Astrocyte (in vitro differentiated cells and primary cell): Measurements from ENCODE around the gene SORL1. TPM values are rescaled to one million over a fixed set of nuclear protein-coding genes. Genes with fewer than 3 reads are reported as not detected.
A peak's percentile ranks its signal among the peaks of the same experiment; 100 is the strongest.

Source experiments
- DNase-seq: peaks from one replicate; pipeline ENCODE4 v3.0.0-alpha.2; 2010; ENCODE audit warnings: low read depth
- FAIRE-seq: peaks from 2 replicates; lab custom pipeline; 2011; peaks lifted over from hg19 to GRCh38; lab: Jason Lieb, UNC
- H2AFZ ChIP-seq: 2 replicates; pipeline ENCODE4 v1.6.0; 2012; ENCODE audit warnings: low read depth, low read length, inconsistent platforms
- H3K27ac ChIP-seq: 2 replicates; pipeline ENCODE4 v1.5.1; 2011; ENCODE audit warnings: low read depth, low read length, inconsistent platforms
- H3K27me3 ChIP-seq: 2 replicates; pipeline ENCODE4 v1.6.0; 2011; ENCODE audit warnings: low read length, inconsistent platforms; ENCODE audit not compliant: insufficient read depth
- H3K36me3 ChIP-seq: 2 replicates; pipeline ENCODE4 v1.5.1; 2011; ENCODE audit warnings: low read length, inconsistent platforms; ENCODE audit not compliant: insufficient read depth
- H3K4me1 ChIP-seq: 2 replicates; pipeline ENCODE4 v1.5.1; 2011; ENCODE audit warnings: low read length, inconsistent platforms; ENCODE audit not compliant: insufficient read depth
- H3K4me2 ChIP-seq: 2 replicates; pipeline ENCODE4 v1.6.0; 2012; ENCODE audit warnings: low read length, inconsistent platforms
- H3K4me3 ChIP-seq: 2 replicates; pipeline ENCODE4 v1.5.1; 2011; ENCODE audit warnings: low read depth, mild to moderate bottlenecking, low read length, inconsistent platforms; ENCODE audit not compliant: insufficient read depth
- H3K79me2 ChIP-seq: 2 replicates; pipeline ENCODE4 v1.6.0; 2012; ENCODE audit warnings: mild to moderate bottlenecking, low read length, inconsistent platforms; ENCODE audit not compliant: insufficient read depth
- H3K9ac ChIP-seq: 2 replicates; pipeline ENCODE4 v1.6.0; 2012; ENCODE audit warnings: mild to moderate bottlenecking, low read length, inconsistent platforms
- H3K9me3 ChIP-seq: 2 replicates; pipeline ENCODE4 v1.5.1; 2012; ENCODE audit warnings: low read depth, mild to moderate bottlenecking, low read length, inconsistent platforms; ENCODE audit not compliant: insufficient read depth
- H4K20me1 ChIP-seq: 2 replicates; pipeline ENCODE4 v1.6.0; 2012; ENCODE audit warnings: low read length, inconsistent platforms; ENCODE audit not compliant: insufficient read depth
- H3K27ac Mint-ChIP-seq: one replicate; pipeline ENCODE4 v1.8.0; 2021; ENCODE audit warnings: mild to moderate bottlenecking, mixed read lengths; ENCODE audit not compliant: unreplicated experiment
- H3K27me3 Mint-ChIP-seq: one replicate; pipeline ENCODE4 v1.8.0; 2021; ENCODE audit warnings: low read depth, mixed read lengths; ENCODE audit not compliant: unreplicated experiment
- H3K36me3 Mint-ChIP-seq: one replicate; pipeline ENCODE4 v1.8.0; 2021; ENCODE audit warnings: low read depth, mixed read lengths; ENCODE audit not compliant: unreplicated experiment
- H3K4me1 Mint-ChIP-seq: one replicate; pipeline ENCODE4 v1.8.0; 2021; ENCODE audit warnings: low read depth, mixed read lengths; ENCODE audit not compliant: unreplicated experiment
- H3K4me3 Mint-ChIP-seq: one replicate; pipeline ENCODE4 v1.8.0; 2021; ENCODE audit warnings: mild to moderate bottlenecking, moderate library complexity, mixed read lengths; ENCODE audit not compliant: unreplicated experiment
- H3K9me3 Mint-ChIP-seq: one replicate; pipeline ENCODE4 v1.8.0; 2021; ENCODE audit warnings: mild to moderate bottlenecking, mixed read lengths; ENCODE audit not compliant: unreplicated experiment
- EZH2 ChIP-seq: IDR thresholded peaks from 2 replicates; pipeline ENCODE4 v1.6.1; 2012; ENCODE audit warnings: mild to moderate bottlenecking, low read length, inconsistent platforms; ENCODE audit not compliant: insufficient read depth
- total RNA-seq: library from RNA; stranded (reverse); gene quantifications from 2 replicates; pipeline ENCODE4 v1.2.1, GENCODE V29; 2021
- TF ChIP-seq, protein P1 (sequence below): IDR thresholded peaks from 2 replicates; pipeline ENCODE4 v1.5.1; 2011; ENCODE audit warnings: low read depth, mild to moderate bottlenecking, inconsistent platforms, low read length, moderate library complexity; ENCODE audit not compliant: insufficient read depth

The SORL1 gene
- total RNA-seq, 1 donor from 2014 or later = 4.1 TPM

DNA sequence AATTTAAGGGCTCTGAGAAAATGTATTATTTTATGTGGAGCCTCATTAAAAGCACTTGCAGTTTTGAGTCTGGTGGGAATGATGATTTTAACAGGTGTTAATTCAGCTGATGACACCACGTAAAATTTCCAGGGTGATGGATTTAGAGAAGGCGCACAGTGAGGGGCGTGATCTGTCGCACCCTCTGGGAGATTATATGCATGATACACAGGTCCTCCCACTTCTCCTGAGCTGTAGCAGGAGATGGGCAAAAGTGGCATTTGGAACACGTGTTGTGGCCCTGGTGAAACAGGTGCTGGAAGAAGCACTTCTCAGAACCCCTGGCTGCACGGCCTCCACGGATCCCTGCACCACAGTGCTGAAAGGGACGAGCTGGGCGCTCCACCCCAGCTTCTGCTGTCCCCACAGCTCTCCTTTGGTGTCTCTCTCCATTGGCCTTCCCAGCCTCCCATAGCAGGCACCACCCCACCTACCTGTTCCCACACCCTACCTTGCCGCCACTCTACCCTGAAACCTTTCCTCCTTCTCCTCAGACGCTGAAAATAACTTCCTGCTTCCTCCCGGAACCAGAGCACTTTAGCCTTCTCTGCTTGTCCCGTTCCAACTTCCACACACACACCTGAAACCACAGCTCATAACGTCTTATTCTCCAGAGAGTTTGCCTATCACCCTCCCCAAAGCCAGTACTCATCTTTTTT lies 6.9 kb upstream of the SORL1 start:
- Mint-ChIP-seq H3K36me3 (no peaks in the 10 kb centered on the region), H3K9me3 (no peaks in the 10 kb centered on the region)

DNA sequence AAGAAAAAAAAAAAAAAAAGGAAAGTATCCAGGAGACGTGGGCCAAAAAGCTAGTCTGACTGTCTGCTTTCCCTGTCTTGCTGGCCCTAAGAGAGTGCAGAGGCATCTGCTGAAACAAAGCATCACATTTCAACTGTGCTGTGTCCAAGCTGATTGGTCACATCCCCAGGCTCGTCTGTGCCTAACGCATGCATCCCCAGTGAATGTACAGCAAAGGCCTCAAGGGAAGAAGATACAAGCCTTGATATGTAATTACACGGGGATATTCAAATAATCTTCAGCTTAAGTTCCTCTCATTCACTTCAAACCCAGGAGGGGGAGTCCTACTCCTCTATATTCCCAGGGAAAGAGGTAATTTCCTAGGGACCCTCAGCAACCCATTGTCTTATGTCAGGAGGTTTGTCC lies 5.4 kb upstream of the SORL1 start:
- H3K9me3 Mint-ChIP-seq = no peaks in the 10 kb centered on the region
- no peak overlapping the region for H3K9ac ChIP-seq
- H3K27me3 ChIP-seq = peaks cover 27% of the 10 kb centered on the region
- no peak overlapping the region for H3K4me3 ChIP-seq
- no peaks in the 10 kb centered on the region for H3K36me3 Mint-ChIP-seq
- H2AFZ ChIP-seq = no peak overlapping the region
- H3K9me3 ChIP-seq = no peaks in the 10 kb centered on the region
- H3K4me1 Mint-ChIP-seq = no peaks in the 10 kb centered on the region
- no peak overlapping the region for H3K27ac Mint-ChIP-seq
- TF ChIP-seq, protein P1, sequence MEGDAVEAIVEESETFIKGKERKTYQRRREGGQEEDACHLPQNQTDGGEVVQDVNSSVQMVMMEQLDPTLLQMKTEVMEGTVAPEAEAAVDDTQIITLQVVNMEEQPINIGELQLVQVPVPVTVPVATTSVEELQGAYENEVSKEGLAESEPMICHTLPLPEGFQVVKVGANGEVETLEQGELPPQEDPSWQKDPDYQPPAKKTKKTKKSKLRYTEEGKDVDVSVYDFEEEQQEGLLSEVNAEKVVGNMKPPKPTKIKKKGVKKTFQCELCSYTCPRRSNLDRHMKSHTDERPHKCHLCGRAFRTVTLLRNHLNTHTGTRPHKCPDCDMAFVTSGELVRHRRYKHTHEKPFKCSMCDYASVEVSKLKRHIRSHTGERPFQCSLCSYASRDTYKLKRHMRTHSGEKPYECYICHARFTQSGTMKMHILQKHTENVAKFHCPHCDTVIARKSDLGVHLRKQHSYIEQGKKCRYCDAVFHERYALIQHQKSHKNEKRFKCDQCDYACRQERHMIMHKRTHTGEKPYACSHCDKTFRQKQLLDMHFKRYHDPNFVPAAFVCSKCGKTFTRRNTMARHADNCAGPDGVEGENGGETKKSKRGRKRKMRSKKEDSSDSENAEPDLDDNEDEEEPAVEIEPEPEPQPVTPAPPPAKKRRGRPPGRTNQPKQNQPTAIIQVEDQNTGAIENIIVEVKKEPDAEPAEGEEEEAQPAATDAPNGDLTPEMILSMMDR = peak; percentile 18
- no peak for TF ChIP-seq EZH2
- peaks cover 3% of the 10 kb centered on the region for H3K4me1 ChIP-seq
- DNase-seq (peak; percentile 9), FAIRE-seq (no peak)
- no peak overlapping the region for H3K4me3 Mint-ChIP-seq
- no peaks in the 10 kb centered on the region for H3K79me2 ChIP-seq
- no peak overlapping the region for H3K27ac ChIP-seq
- no peaks in the 10 kb centered on the region for H3K36me3 ChIP-seq
- no peaks in the 10 kb centered on the region for H4K20me1 ChIP-seq
- no peak overlapping the region for H3K4me2 ChIP-seq
- H3K27me3 Mint-ChIP-seq = peaks cover 18% of the 10 kb centered on the region

More for the DNA sequence above, 6.9 kb upstream of the SORL1 start:
- H3K4me2 ChIP-seq = no peak overlapping the region
- no peak overlapping the region for H3K4me3 Mint-ChIP-seq
- H3K9me3 ChIP-seq = no peaks in the 10 kb centered on the region
- no peaks in the 10 kb centered on the region for H3K36me3 ChIP-seq
- H3K4me3 ChIP-seq = no peak overlapping the region
- H3K79me2 ChIP-seq = no peaks in the 10 kb centered on the region
- H3K9ac ChIP-seq = no peak overlapping the region
- H3K4me1 ChIP-seq = no peaks in the 10 kb centered on the region
- FAIRE-seq = no peak
- no peak overlapping the region for H2AFZ ChIP-seq
- DNase-seq = no peak
- no peak overlapping the region for H3K27ac ChIP-seq
- no peaks in the 10 kb centered on the region for H4K20me1 ChIP-seq
- H3K27me3 Mint-ChIP-seq = peaks cover 9% of the 10 kb centered on the region
- H3K27ac Mint-ChIP-seq = no peak overlapping the region
- H3K27me3 ChIP-seq = peaks cover 16% of the 10 kb centered on the region
- no peak for TF ChIP-seq EZH2
- TF ChIP-seq, protein P1 = no peak
- no peaks in the 10 kb centered on the region for H3K4me1 Mint-ChIP-seq

DNA sequence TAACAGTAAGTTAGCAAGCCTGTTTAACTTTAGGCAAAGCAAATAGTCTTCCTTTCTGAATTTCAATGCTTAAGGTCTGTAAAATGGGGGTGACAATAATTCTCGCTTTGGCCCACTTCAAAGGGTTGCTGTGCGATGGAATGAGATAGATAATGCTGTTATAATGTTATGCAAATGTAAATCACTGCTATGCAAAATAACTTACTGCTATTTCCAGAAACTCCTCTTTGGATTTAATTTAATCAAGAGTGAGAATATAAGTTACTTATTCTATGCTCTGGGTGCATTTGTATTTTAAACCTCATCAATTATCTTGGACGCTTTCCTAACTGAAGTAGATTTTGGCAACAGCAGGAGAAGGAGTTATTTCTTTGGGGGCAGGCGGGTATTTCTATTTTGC lies 4.1 kb upstream of the SORL1 start:
- peaks cover 9% of the 10 kb centered on the region for H3K4me1 ChIP-seq
- no peaks in the 10 kb centered on the region for H3K36me3 ChIP-seq
- no peak overlapping the region for H3K27ac Mint-ChIP-seq
- H3K36me3 Mint-ChIP-seq = no peaks in the 10 kb centered on the region
- DNase-seq (no peak), FAIRE-seq (no peak)
- H3K79me2 ChIP-seq = no peaks in the 10 kb centered on the region
- H2AFZ ChIP-seq = no peak overlapping the region
- H3K27me3 Mint-ChIP-seq = peaks cover 21% of the 10 kb centered on the region
- H4K20me1 ChIP-seq = no peaks in the 10 kb centered on the region
- H3K27ac ChIP-seq = no peak overlapping the region
- no peak overlapping the region for H3K4me2 ChIP-seq
- no peaks in the 10 kb centered on the region for H3K9me3 Mint-ChIP-seq
- no peak overlapping the region for H3K9ac ChIP-seq
- no peaks in the 10 kb centered on the region for H3K9me3 ChIP-seq
- peaks cover 33% of the 10 kb centered on the region for H3K27me3 ChIP-seq
- TF ChIP-seq EZH2 = no peak
- H3K4me1 Mint-ChIP-seq = peaks cover 3% of the 10 kb centered on the region
- no peak overlapping the region for H3K4me3 ChIP-seq
- H3K4me3 Mint-ChIP-seq = no peak overlapping the region
